PFSK-1 (cell line): ENCODE results near the gene SLC4A11.

Experiments
- FOXP2 ChIP-seq: optimal IDR thresholded peaks from 2 replicates; pipeline ENCODE3; 2011; ENCODE audit warnings: borderline replicate concordance, control low read depth, inconsistent platforms; ENCODE audit not compliant: insufficient read depth; ENCODE audit errors: extremely low read length, extremely low read depth
- POLR2AphosphoS5 ChIP-seq: IDR thresholded peaks from 2 replicates; pipeline ENCODE4 v1.6.1; 2012; ENCODE audit warnings: low read depth, mild to moderate bottlenecking, control low read depth, low read length, moderate library complexity
- SIN3A ChIP-seq: IDR thresholded peaks from 2 replicates; pipeline ENCODE4 v1.6.1; 2012; ENCODE audit warnings: mild to moderate bottlenecking, low read length, moderate library complexity, borderline replicate concordance; ENCODE audit not compliant: insufficient read depth
- TAF1 ChIP-seq: IDR thresholded peaks from 2 replicates; pipeline ENCODE4 v1.6.1; 2012; ENCODE audit warnings: low read length, control low read depth, borderline replicate concordance; ENCODE audit not compliant: insufficient read depth
- TF ChIP-seq, protein P1 (sequence below), 2 experiments: IDR thresholded peaks; 2 replicates each; pipeline versions ENCODE4 v1.6.1 to v1.8.0; 2011 to 2012; ENCODE audit warnings: low read depth in 2 of 2, low read length in 2 of 2, control low read depth in 1 of 2, inconsistent platforms in 1 of 2, mild to moderate bottlenecking in 1 of 2, moderate library complexity in 1 of 2; ENCODE audit not compliant: insufficient read depth in 1 of 2

- TF ChIP-seq, protein P1, sequence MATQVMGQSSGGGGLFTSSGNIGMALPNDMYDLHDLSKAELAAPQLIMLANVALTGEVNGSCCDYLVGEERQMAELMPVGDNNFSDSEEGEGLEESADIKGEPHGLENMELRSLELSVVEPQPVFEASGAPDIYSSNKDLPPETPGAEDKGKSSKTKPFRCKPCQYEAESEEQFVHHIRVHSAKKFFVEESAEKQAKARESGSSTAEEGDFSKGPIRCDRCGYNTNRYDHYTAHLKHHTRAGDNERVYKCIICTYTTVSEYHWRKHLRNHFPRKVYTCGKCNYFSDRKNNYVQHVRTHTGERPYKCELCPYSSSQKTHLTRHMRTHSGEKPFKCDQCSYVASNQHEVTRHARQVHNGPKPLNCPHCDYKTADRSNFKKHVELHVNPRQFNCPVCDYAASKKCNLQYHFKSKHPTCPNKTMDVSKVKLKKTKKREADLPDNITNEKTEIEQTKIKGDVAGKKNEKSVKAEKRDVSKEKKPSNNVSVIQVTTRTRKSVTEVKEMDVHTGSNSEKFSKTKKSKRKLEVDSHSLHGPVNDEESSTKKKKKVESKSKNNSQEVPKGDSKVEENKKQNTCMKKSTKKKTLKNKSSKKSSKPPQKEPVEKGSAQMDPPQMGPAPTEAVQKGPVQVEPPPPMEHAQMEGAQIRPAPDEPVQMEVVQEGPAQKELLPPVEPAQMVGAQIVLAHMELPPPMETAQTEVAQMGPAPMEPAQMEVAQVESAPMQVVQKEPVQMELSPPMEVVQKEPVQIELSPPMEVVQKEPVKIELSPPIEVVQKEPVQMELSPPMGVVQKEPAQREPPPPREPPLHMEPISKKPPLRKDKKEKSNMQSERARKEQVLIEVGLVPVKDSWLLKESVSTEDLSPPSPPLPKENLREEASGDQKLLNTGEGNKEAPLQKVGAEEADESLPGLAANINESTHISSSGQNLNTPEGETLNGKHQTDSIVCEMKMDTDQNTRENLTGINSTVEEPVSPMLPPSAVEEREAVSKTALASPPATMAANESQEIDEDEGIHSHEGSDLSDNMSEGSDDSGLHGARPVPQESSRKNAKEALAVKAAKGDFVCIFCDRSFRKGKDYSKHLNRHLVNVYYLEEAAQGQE (IDR thresholded peaks at IDR 0.05; ENCODE audit: insufficient read depth in 1 of 2, low read depth in 2 of 2, low read length in 2 of 2) = no peak
- TF ChIP-seq SIN3A (no peak), TAF1 (no peak), POLR2AphosphoS5 (no peak), FOXP2 (no peak)
Observed at GRCh38 chr20:3202965-3203314, 36.0 kb downstream of the SLC4A11 start.
